Measurements from ENCODE around the gene SERTAD4. TPM values are rescaled to one million over a fixed set of nuclear protein-coding genes. Genes with fewer than 3 reads are reported as not detected.

SERTAD4 gene
- total and polyA plus RNA-seq, 7 experiments from 2014 or later, result not detected

- Mint-ChIP-seq H3K4me3 (no peak overlapping the region), H3K27me3 (peaks cover 60 to 71% (median 67%) of the 10 kb centered on the region in 5 donors), H3K4me1 (peaks cover 2 to 11% (median 9%) of the 10 kb centered on the region in 7 donors), H3K36me3 (peaks cover 0 to 4% (median 0%) of the 10 kb centered on the region in 5 donors), H3K27ac (no peak overlapping the region), H3K9me3 (peaks cover 0 to 4% (median 0%) of the 10 kb centered on the region in 11 donors)
- ATAC-seq, result no peak
- Histone ChIP-seq H3K4me3 (ENCODE audit: low read length) (no peak overlapping the region), H3K27ac (ENCODE audit: low read depth, low read length) (no peak overlapping the region), H3K4me1 (ENCODE audit: control insufficient read depth in 2 of 2, insufficient read depth in 2 of 2, low read length in 2 of 2) (no peaks in the 10 kb centered on the region), H3K36me3 (ENCODE audit: control insufficient read depth in 2 of 3, insufficient read depth in 3 of 3, low read length in 3 of 3) (no peaks in the 10 kb centered on the region), H3K9me3 (ENCODE audit: control insufficient read depth in 2 of 3, low read length in 3 of 3) (no peaks in the 10 kb centered on the region), H3K27me3 (ENCODE audit: control insufficient read depth in 2 of 2, insufficient read depth in 2 of 2, low read length in 2 of 2) (peaks cover 5 to 11% of the 10 kb centered on the region in 2 donors)
- no peak for DNase-seq
- ChIA-PET CTCF (no interaction called here), POLR2A (no interaction called here)
- intact Hi-C loops (cut with micrococcal nuclease), result no loop called here
Observed at GRCh38 chr1:210236840-210237409, 4.3 kb downstream of the SERTAD4 start.

GRCh38 chr1:210237479-210237878 lies 4.9 kb downstream of the SERTAD4 start:
- DNase-seq (no peak), ATAC-seq (no peak)
- Histone ChIP-seq H3K27me3 (ENCODE audit: control insufficient read depth in 2 of 2, insufficient read depth in 2 of 2, low read length in 2 of 2) (peaks cover 6 to 11% of the 10 kb centered on the region in 2 donors), H3K4me1 (ENCODE audit: control insufficient read depth in 2 of 2, insufficient read depth in 2 of 2, low read length in 2 of 2) (no peaks in the 10 kb centered on the region), H3K36me3 (ENCODE audit: control insufficient read depth in 2 of 3, insufficient read depth in 3 of 3, low read length in 3 of 3) (no peaks in the 10 kb centered on the region), H3K27ac (ENCODE audit: low read depth, low read length) (no peak overlapping the region), H3K4me3 (ENCODE audit: low read length) (no peak overlapping the region), H3K9me3 (ENCODE audit: control insufficient read depth in 2 of 3, low read length in 3 of 3) (no peaks in the 10 kb centered on the region)
- no peak overlapping the region for H3K27ac Mint-ChIP-seq
- no peak overlapping the region for H3K4me3 Mint-ChIP-seq
- intact Hi-C loops (cut with micrococcal nuclease), result no loop called here
- CTCF ChIA-PET, result no interaction called here
- POLR2A ChIA-PET, result no interaction called here
- H3K36me3 Mint-ChIP-seq, result peaks cover 0 to 5% (median 0%) of the 10 kb centered on the region in 5 donors
- H3K9me3 Mint-ChIP-seq, result peaks cover 0 to 3% (median 0%) of the 10 kb centered on the region in 11 donors
- H3K4me1 Mint-ChIP-seq, result peaks cover 0 to 7% (median 6%) of the 10 kb centered on the region in 7 donors
- peaks cover 56 to 72% (median 67%) of the 10 kb centered on the region in 5 donors for H3K27me3 Mint-ChIP-seq

- Mint-ChIP-seq H3K27ac (no peak overlapping the region), H3K27me3 (peaks cover 60 to 75% (median 72%) of the 10 kb centered on the region in 5 donors), H3K36me3 (peaks cover 0 to 5% (median 0%) of the 10 kb centered on the region in 5 donors), H3K9me3 (peaks cover 0 to 3% (median 0%) of the 10 kb centered on the region in 11 donors), H3K4me3 (no peak overlapping the region), H3K4me1 (peaks cover 0 to 7% (median 6%) of the 10 kb centered on the region in 7 donors)
- Histone ChIP-seq H3K27ac (ENCODE audit: low read depth, low read length) (no peak overlapping the region), H3K4me1 (ENCODE audit: control insufficient read depth in 2 of 2, insufficient read depth in 2 of 2, low read length in 2 of 2) (no peaks in the 10 kb centered on the region), H3K27me3 (ENCODE audit: control insufficient read depth in 2 of 2, insufficient read depth in 2 of 2, low read length in 2 of 2) (peaks cover 6 to 11% of the 10 kb centered on the region in 2 donors), H3K4me3 (ENCODE audit: low read length) (no peak overlapping the region), H3K36me3 (ENCODE audit: control insufficient read depth in 2 of 3, insufficient read depth in 3 of 3, low read length in 3 of 3) (no peaks in the 10 kb centered on the region), H3K9me3 (ENCODE audit: control insufficient read depth in 2 of 3, low read length in 3 of 3) (no peaks in the 10 kb centered on the region)
- intact Hi-C loops (cut with micrococcal nuclease), result no loop called here
- no peak for DNase-seq
- CTCF ChIA-PET, result no interaction called here
- POLR2A ChIA-PET, result no interaction called here
- no peak for ATAC-seq
Observed at GRCh38 chr1:210237981-210238380, 5.4 kb downstream of the SERTAD4 start.

- ChIA-PET CTCF (no interaction called here), POLR2A (no interaction called here)
- no peak for ATAC-seq
- no peak for DNase-seq
- Mint-ChIP-seq H3K9me3 (peaks cover 0 to 3% (median 0%) of the 10 kb centered on the region in 11 donors), H3K4me3 (no peak overlapping the region), H3K4me1 (peaks cover 0 to 3% (median 2%) of the 10 kb centered on the region in 7 donors), H3K27me3 (peaks cover 60 to 79% (median 74%) of the 10 kb centered on the region in 5 donors), H3K36me3 (peaks cover 0 to 5% (median 0%) of the 10 kb centered on the region in 5 donors), H3K27ac (no peak overlapping the region)
- H3K36me3 ChIP-seq (ENCODE audit: control insufficient read depth in 2 of 3, insufficient read depth in 3 of 3, low read length in 3 of 3), result no peaks in the 10 kb centered on the region
- intact Hi-C loops (cut with micrococcal nuclease), result no loop called here
- peaks cover 3 to 6% of the 10 kb centered on the region in 2 donors for H3K27me3 ChIP-seq (ENCODE audit: control insufficient read depth in 2 of 2, insufficient read depth in 2 of 2, low read length in 2 of 2)
- H3K4me3 ChIP-seq (ENCODE audit: low read length), result no peak overlapping the region
- H3K27ac ChIP-seq (ENCODE audit: low read depth, low read length), result no peak overlapping the region
- H3K9me3 ChIP-seq (ENCODE audit: control insufficient read depth in 2 of 3, low read length in 3 of 3), result no peaks in the 10 kb centered on the region
- H3K4me1 ChIP-seq (ENCODE audit: control insufficient read depth in 2 of 2, insufficient read depth in 2 of 2, low read length in 2 of 2), result no peaks in the 10 kb centered on the region
Observed at GRCh38 chr1:210239349-210240111, 6.9 kb downstream of the SERTAD4 start.

GRCh38 chr1:210241121-210241520 lies 8.5 kb downstream of the SERTAD4 start:
- POLR2A ChIA-PET, result no interaction called here
- H3K4me1 Mint-ChIP-seq, result peaks cover 0 to 6% (median 0%) of the 10 kb centered on the region in 7 donors
- H3K9me3 Mint-ChIP-seq, result peaks cover 0 to 3% (median 0%) of the 10 kb centered on the region in 11 donors
- peaks cover 58 to 80% (median 71%) of the 10 kb centered on the region in 5 donors for H3K27me3 Mint-ChIP-seq
- H3K36me3 Mint-ChIP-seq, result peaks cover 0 to 5% (median 0%) of the 10 kb centered on the region in 5 donors
- intact Hi-C loops (cut with micrococcal nuclease), result no loop called here
- H3K36me3 ChIP-seq (ENCODE audit: control insufficient read depth in 2 of 3, insufficient read depth in 3 of 3, low read length in 3 of 3), result no peaks in the 10 kb centered on the region
- CTCF ChIA-PET, result no interaction called here
- H3K27ac ChIP-seq (ENCODE audit: low read depth, low read length), result no peak overlapping the region
- H3K4me3 Mint-ChIP-seq, result no peak overlapping the region
- DNase-seq (no peak), ATAC-seq (no peak)
- no peak overlapping the region for H3K4me3 ChIP-seq (ENCODE audit: low read length)
- no peak overlapping the region for H3K27ac Mint-ChIP-seq
- no peaks in the 10 kb centered on the region for H3K4me1 ChIP-seq (ENCODE audit: control insufficient read depth in 2 of 2, insufficient read depth in 2 of 2, low read length in 2 of 2)
- no peaks in the 10 kb centered on the region for H3K9me3 ChIP-seq (ENCODE audit: control insufficient read depth in 2 of 3, low read length in 3 of 3)
- peaks cover 0 to 3% of the 10 kb centered on the region in 2 donors for H3K27me3 ChIP-seq (ENCODE audit: control insufficient read depth in 2 of 2, insufficient read depth in 2 of 2, low read length in 2 of 2)

GRCh38 chr1:210244746-210245367 lies 12.3 kb downstream of the SERTAD4 start:
- Histone ChIP-seq H3K36me3 (ENCODE audit: control insufficient read depth in 2 of 3, insufficient read depth in 3 of 3, low read length in 3 of 3) (no peaks in the 10 kb centered on the region), H3K27me3 (ENCODE audit: control insufficient read depth in 2 of 2, insufficient read depth in 2 of 2, low read length in 2 of 2) (peaks cover 0 to 7% of the 10 kb centered on the region in 2 donors), H3K9me3 (ENCODE audit: control insufficient read depth in 2 of 3, low read length in 3 of 3) (no peaks in the 10 kb centered on the region), H3K4me1 (ENCODE audit: control insufficient read depth in 2 of 2, insufficient read depth in 2 of 2, low read length in 2 of 2) (no peaks in the 10 kb centered on the region), H3K4me3 (ENCODE audit: low read length) (no peak overlapping the region), H3K27ac (ENCODE audit: low read depth, low read length) (no peak overlapping the region)
- ChIA-PET POLR2A (no interaction called here), CTCF (no interaction called here)
- H3K36me3 Mint-ChIP-seq, result peaks cover 0 to 5% (median 0%) of the 10 kb centered on the region in 5 donors
- ATAC-seq, result no peak
- no peak for DNase-seq
- no peak overlapping the region for H3K27ac Mint-ChIP-seq
- peaks cover 0 to 11% (median 0%) of the 10 kb centered on the region in 7 donors for H3K4me1 Mint-ChIP-seq
- H3K9me3 Mint-ChIP-seq, result peaks cover 0 to 3% (median 0%) of the 10 kb centered on the region in 11 donors
- H3K4me3 Mint-ChIP-seq, result no peak overlapping the region
- intact Hi-C loops (cut with micrococcal nuclease), result no loop called here
- peaks cover 53 to 81% (median 76%) of the 10 kb centered on the region in 5 donors for H3K27me3 Mint-ChIP-seq
